ENCODE data around the gene FASTK.
"Not testable (repeated sequence)": the region's sequence is repeated elsewhere in the genome, so short reads cannot be mapped to it uniquely, and the experiment has no call there.

Gene FASTK

GRCh38 chr7:151033864-151034249, 46.8 kb downstream of the FASTK start:
- CTCF ChIA-PET, result no interaction called here
- peak overlapping the region; percentile 36; the same call in 1 of the 2 replicates for H3K27ac ChIP-seq
- POLR2A ChIA-PET (ENCODE audit: low non-redundant PET), result no interaction called here
- DNase-seq (ENCODE audit: low spot score), result no peak
- TF ChIP-seq CTCF (conservative IDR thresholded peaks at IDR 0.05; ENCODE audit: low read depth), result no peak

GRCh38 chr7:151032936-151033863, 47.4 kb downstream of the FASTK start:
- POLR2A ChIA-PET (ENCODE audit: low non-redundant PET), result no interaction called here
- peak overlapping the region; percentile 36 for H3K27ac ChIP-seq
- CTCF ChIA-PET, result interaction anchor here (2.0 kb wide), 1 partner anchor 78 kb away, joined by 8 read pairs; no protein-coding TSS in a partner anchor
- TF ChIP-seq CTCF (conservative IDR thresholded peaks at IDR 0.05; ENCODE audit: low read depth), result no peak
- no peak for DNase-seq (ENCODE audit: low spot score)

- ChIA-PET CTCF (no interaction called here), POLR2A (ENCODE audit: low non-redundant PET) (interaction anchor here (0.8 kb wide), 1 partner anchor 9 kb away, joined by 6 read pairs; no protein-coding TSS in a partner anchor)
- no peak for TF ChIP-seq CTCF (conservative IDR thresholded peaks at IDR 0.05; ENCODE audit: low read depth)
- no peak for DNase-seq (ENCODE audit: low spot score)
- H3K27ac ChIP-seq, result no peak overlapping the region
Measured at GRCh38 chr7:151031011-151031410, 49.6 kb downstream of the FASTK start.

GRCh38 chr7:151028948-151029501, 51.6 kb downstream of the FASTK start:
- POLR2A ChIA-PET (ENCODE audit: low non-redundant PET), result interaction anchor here (0.5 kb wide), 1 partner anchor 47 kb away, joined by 5 read pairs; no protein-coding TSS in a partner anchor
- no peak for DNase-seq (ENCODE audit: low spot score)
- peak overlapping the region; percentile 84 for H3K27ac ChIP-seq
- TF ChIP-seq CTCF (conservative IDR thresholded peaks at IDR 0.05; ENCODE audit: low read depth), result peak; percentile 10; the same call in 1 of the 2 replicates
- CTCF ChIA-PET, result interaction anchor here (0.6 to 1.2 kb wide), 2 partner anchors 46 to 82 kb away, joined by 3 to 4 read pairs; no protein-coding TSS in a partner anchor

- TF ChIP-seq CTCF (conservative IDR thresholded peaks at IDR 0.05; ENCODE audit: low read depth), result peak; percentile 62
- ChIA-PET POLR2A (ENCODE audit: low non-redundant PET) (interaction anchor here (0.5 to 0.7 kb wide), 3 partner anchors 14 to 1346 kb away, joined by 3 to 5 read pairs (median 3); no protein-coding TSS in a partner anchor), CTCF (interaction anchor here (0.6 to 1.2 kb wide), 3 partner anchors 19 to 82 kb away, joined by 3 to 4 read pairs (median 3); no protein-coding TSS in a partner anchor)
- peak; percentile 100 for DNase-seq (ENCODE audit: low spot score)
- peak within 1 kb of the TSS; percentile 84 for H3K27ac ChIP-seq
Measured at GRCh38 chr7:151028131-151028947, 52.3 kb downstream of the FASTK start, which contains the start of gene ABCB8. TSS of gene ABCB8 (plus strand) at chr7:151028450. CDS start at chr7:151028516, 66 bp downstream.

- not testable (repeated sequence) for DNase-seq (ENCODE audit: low spot score)
- peak overlapping the region; percentile 84 for H3K27ac ChIP-seq
- CTCF ChIA-PET, result interaction anchor here (1.2 kb wide), 1 partner anchor 83 kb away, joined by 4 read pairs; no protein-coding TSS in a partner anchor
- POLR2A ChIA-PET (ENCODE audit: low non-redundant PET), result interaction anchor here (0.6 to 0.7 kb wide), 2 partner anchors 14 to 1345 kb away, joined by 3 read pairs; no protein-coding TSS in a partner anchor
Measured at GRCh38 chr7:151027728-151028130, 52.9 kb downstream of the FASTK start.

- DNase-seq (ENCODE audit: low spot score); POLR2A ChIA-PET (ENCODE audit: low non-redundant PET): not testable (repeated sequence)
Measured at GRCh38 chr7:151026771-151027727, 53.6 kb downstream of the FASTK start.

More at GRCh38 chr7:151026771-151027727, 53.6 kb downstream of the FASTK start:
- CTCF ChIA-PET, result not testable (repeated sequence)
- peak overlapping the region; percentile 84; the same call in 1 of the 2 replicates for H3K27ac ChIP-seq

Data from RWPE1 (cell line).